Body of pancreas (tissue), 4 donors: Measurements from ENCODE around the gene UGGT1.

ENCODE experiments used
- CTCF ChIP-seq, 7 experiments: fragments of 450-650 bp in 4 of 7; fragments of 200-600 bp in 3 of 7; sonication (generic) in 3 of 7; IDR thresholded peaks; one replicate each; pipeline ENCODE4 v1.5.1; 2016 to 2019; ENCODE audit warnings: antibody characterized with exemption in 7 of 7
- POLR2A ChIP-seq, 3 donors: fragments of 450-650 bp; IDR thresholded peaks; one replicate each; pipeline ENCODE4 v1.6.1; 2016; ENCODE audit warnings: antibody characterized with exemption in 3 of 3, mild to moderate bottlenecking in 2 of 3

DNA sequence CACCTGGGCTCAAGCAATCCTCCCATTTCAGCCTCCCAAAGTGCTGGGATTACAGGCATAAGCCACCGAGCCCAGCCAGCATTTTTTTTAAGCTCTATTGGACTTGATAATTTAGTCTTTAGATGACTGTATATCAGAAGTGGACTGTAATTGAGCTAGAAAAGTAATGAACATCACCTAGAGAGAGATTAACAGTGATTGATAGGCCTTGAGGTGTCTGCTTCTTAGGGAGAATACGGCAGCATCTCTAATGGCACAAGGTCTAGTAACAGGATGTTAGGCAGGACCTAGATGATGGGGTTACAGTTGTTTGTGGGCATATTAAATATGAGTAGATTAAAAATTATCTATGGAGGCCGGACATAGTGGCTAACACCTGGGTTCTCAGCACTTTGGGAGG is 17.7 kb upstream of the UGGT1 start:
- TF ChIP-seq CTCF (IDR thresholded peaks at IDR 0.05) (no peak), POLR2A (IDR thresholded peaks at IDR 0.05) (no peak)
